ENCODE results near the gene EFCAB11. TPM values are rescaled to one million over a fixed set of nuclear protein-coding genes. Genes with fewer than 3 reads are reported as not detected.

EFCAB11 gene
- total RNA-seq, 1 experiment from 2014 or later = 10.6 TPM

DNA sequence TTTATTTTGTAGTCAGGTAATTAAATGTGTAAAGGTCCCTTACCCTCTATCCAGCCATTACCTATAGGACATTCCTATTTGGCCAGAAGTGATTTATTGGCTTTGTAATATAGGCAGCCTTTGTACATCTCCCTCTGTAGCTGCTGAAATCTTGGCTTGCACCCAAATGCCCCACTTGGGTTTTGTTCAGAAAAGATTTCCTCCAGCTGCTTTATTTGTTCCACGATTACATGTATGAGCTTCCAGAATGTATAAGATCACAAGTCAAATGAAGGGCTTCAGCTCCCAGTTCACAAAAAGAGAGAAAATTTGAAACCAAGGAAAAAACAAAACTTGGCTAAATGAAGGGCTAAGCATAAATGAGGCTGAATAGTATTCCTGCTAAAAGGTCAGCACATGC lies 103.4 kb downstream of the EFCAB11 start:
- no peak overlapping the region for H3K4me3 Mint-ChIP-seq (ENCODE audit: unreplicated experiment)
- TF ChIP-seq, protein P1, sequence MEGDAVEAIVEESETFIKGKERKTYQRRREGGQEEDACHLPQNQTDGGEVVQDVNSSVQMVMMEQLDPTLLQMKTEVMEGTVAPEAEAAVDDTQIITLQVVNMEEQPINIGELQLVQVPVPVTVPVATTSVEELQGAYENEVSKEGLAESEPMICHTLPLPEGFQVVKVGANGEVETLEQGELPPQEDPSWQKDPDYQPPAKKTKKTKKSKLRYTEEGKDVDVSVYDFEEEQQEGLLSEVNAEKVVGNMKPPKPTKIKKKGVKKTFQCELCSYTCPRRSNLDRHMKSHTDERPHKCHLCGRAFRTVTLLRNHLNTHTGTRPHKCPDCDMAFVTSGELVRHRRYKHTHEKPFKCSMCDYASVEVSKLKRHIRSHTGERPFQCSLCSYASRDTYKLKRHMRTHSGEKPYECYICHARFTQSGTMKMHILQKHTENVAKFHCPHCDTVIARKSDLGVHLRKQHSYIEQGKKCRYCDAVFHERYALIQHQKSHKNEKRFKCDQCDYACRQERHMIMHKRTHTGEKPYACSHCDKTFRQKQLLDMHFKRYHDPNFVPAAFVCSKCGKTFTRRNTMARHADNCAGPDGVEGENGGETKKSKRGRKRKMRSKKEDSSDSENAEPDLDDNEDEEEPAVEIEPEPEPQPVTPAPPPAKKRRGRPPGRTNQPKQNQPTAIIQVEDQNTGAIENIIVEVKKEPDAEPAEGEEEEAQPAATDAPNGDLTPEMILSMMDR (IDR thresholded peaks at IDR 0.05; ENCODE audit: unreplicated experiment) = no peak
- BruUV-seq (replicated peaks) = no TSS peak
- H3K9me3 Mint-ChIP-seq (ENCODE audit: unreplicated experiment) = no peaks in the 10 kb centered on the region
- ChIA-PET POLR2A (interaction anchor here (0.6 kb wide), 1 partner anchor 248 kb away, joined by 3 read pairs; no protein-coding TSS in a partner anchor), CTCF (interaction anchor here (0.7 kb wide), 1 partner anchor 88 kb away, joined by 4 read pairs; no protein-coding TSS in a partner anchor)
- no peak for DNase-seq (ENCODE audit: unreplicated experiment)
- intact Hi-C loops (cut with micrococcal nuclease) = no loop called here
- H3K4me1 Mint-ChIP-seq (ENCODE audit: insufficient read depth, unreplicated experiment) = peaks cover 15% of the 10 kb centered on the region
- H3K27ac Mint-ChIP-seq (ENCODE audit: low read depth, unreplicated experiment) = no peak overlapping the region
- no peaks in the 10 kb centered on the region for H3K36me3 Mint-ChIP-seq (ENCODE audit: insufficient read depth, unreplicated experiment)
- H3K27me3 Mint-ChIP-seq (ENCODE audit: insufficient read depth, unreplicated experiment) = no peaks in the 10 kb centered on the region

DNA sequence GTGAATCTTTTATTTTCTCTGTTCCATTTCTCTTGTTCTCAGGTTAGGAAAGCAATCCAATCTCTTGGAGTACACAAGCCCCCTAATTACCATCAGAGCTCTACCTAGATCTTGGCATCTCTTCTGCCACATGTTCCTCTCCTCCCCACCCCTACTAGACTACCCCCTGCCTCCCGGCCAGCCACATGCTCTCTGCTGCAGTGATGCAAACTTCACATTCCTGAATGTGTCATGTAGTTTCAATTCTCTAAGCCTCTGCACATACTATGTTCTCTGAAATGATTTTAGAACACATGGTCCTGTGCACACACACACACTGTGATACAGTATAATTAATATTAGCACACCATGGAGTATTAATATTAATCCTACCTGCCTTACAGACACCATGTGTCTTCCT lies 104.6 kb downstream of the EFCAB11 start:
- H3K27me3 Mint-ChIP-seq (ENCODE audit: insufficient read depth, unreplicated experiment) = no peaks in the 10 kb centered on the region
- H3K4me3 Mint-ChIP-seq (ENCODE audit: unreplicated experiment) = no peak overlapping the region
- POLR2A ChIA-PET = no interaction called here
- TF ChIP-seq, protein P1 (IDR thresholded peaks at IDR 0.05; ENCODE audit: unreplicated experiment) = no peak
- H3K9me3 Mint-ChIP-seq (ENCODE audit: unreplicated experiment) = no peaks in the 10 kb centered on the region
- BruUV-seq (replicated peaks) = no TSS peak
- H3K36me3 Mint-ChIP-seq (ENCODE audit: insufficient read depth, unreplicated experiment) = no peaks in the 10 kb centered on the region
- DNase-seq (ENCODE audit: unreplicated experiment) = no peak
- intact Hi-C loops (cut with micrococcal nuclease) = no loop called here
- peaks cover 9% of the 10 kb centered on the region for H3K4me1 Mint-ChIP-seq (ENCODE audit: insufficient read depth, unreplicated experiment)
- no peak overlapping the region for H3K27ac Mint-ChIP-seq (ENCODE audit: low read depth, unreplicated experiment)
- CTCF ChIA-PET = no interaction called here

DNA sequence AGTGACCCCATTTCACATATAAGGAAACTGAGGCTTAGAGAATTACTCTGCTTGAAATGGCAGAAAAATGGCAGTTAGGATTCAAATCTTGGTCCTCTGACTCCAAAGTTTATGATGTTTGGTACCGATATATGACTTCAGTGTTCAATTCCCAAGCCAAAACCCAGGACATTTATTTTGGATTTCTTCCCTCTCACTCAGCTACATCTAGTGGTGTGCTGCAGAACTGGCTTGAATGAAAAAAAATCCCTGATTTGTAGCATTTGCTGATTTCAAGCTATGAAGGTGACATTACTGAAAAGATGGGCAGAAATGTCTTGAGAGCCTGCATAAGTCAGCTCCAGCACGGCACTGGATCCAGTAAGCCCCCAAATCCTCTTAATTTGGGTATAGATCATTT lies 106.4 kb downstream of the EFCAB11 start:
- ChIA-PET CTCF (interaction anchor here (0.6 to 1.3 kb wide), 10 partner anchors 9 to 1071 kb away, joined by 3 to 4 read pairs (median 3); no protein-coding TSS in a partner anchor), POLR2A (interaction anchor here (0.6 to 2.2 kb wide), 2 partner anchors 10 to 52 kb away, joined by 3 to 6 read pairs; no protein-coding TSS in a partner anchor)
- TF ChIP-seq, protein P1 (IDR thresholded peaks at IDR 0.05; ENCODE audit: unreplicated experiment) = peak; percentile 12
- Mint-ChIP-seq H3K36me3 (ENCODE audit: insufficient read depth, unreplicated experiment) (no peaks in the 10 kb centered on the region), H3K4me1 (ENCODE audit: insufficient read depth, unreplicated experiment) (peaks cover 5% of the 10 kb centered on the region), H3K4me3 (ENCODE audit: unreplicated experiment) (no peak overlapping the region), H3K9me3 (ENCODE audit: unreplicated experiment) (no peaks in the 10 kb centered on the region), H3K27me3 (ENCODE audit: insufficient read depth, unreplicated experiment) (no peaks in the 10 kb centered on the region), H3K27ac (ENCODE audit: low read depth, unreplicated experiment) (no peak overlapping the region)
- no peak for DNase-seq (ENCODE audit: unreplicated experiment)
- no TSS peak for BruUV-seq (replicated peaks)
- intact Hi-C loops (cut with micrococcal nuclease) = no loop called here

DNA sequence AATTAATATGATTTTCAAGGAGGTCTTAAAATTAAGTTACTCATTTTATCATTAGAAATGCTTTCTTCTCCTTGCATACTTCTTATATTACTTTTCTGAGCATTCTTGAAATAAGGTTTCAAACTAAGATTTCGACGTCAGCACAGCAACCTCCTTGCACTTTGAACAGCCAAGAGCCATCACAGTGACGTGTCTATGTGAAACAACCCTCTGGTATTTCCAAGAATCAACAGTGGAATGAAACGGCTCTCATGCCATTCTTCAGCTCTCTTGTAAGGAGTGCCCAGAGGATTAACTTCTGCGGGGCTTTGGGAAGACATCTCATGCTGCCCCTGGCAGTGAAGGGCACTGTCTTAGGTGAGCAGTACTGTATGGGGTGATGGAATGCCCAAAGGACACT lies 109.2 kb downstream of the EFCAB11 start:
- Mint-ChIP-seq H3K27ac (ENCODE audit: low read depth, unreplicated experiment) (no peak overlapping the region), H3K36me3 (ENCODE audit: insufficient read depth, unreplicated experiment) (no peaks in the 10 kb centered on the region), H3K4me1 (ENCODE audit: insufficient read depth, unreplicated experiment) (peaks cover 5% of the 10 kb centered on the region), H3K9me3 (ENCODE audit: unreplicated experiment) (no peaks in the 10 kb centered on the region), H3K4me3 (ENCODE audit: unreplicated experiment) (no peak overlapping the region), H3K27me3 (ENCODE audit: insufficient read depth, unreplicated experiment) (no peaks in the 10 kb centered on the region)
- intact Hi-C loops (cut with micrococcal nuclease) = no loop called here
- TF ChIP-seq, protein P1 (IDR thresholded peaks at IDR 0.05; ENCODE audit: unreplicated experiment) = no peak
- POLR2A ChIA-PET = no interaction called here
- BruUV-seq (replicated peaks) = no TSS peak
- CTCF ChIA-PET = interaction anchor here (0.5 to 0.6 kb wide), 2 partner anchors 71 to 244 kb away, joined by 3 to 4 read pairs; no protein-coding TSS in a partner anchor
- DNase-seq (ENCODE audit: unreplicated experiment) = peak; percentile 12
